Parathyroid adenoma (tissue), 2 donors: ENCODE results near the gene STMND1.
"Not testable (repeated sequence)": the region's sequence is repeated elsewhere in the genome, so short reads cannot be mapped to it uniquely, and the experiment has no call there.

ENCODE experiments used
- H2AFZ ChIP-seq: fragments of 300-600 bp; sonication (generic); one replicate; pipeline ENCODE4 v1.7.0; 2017; ENCODE audit warnings: antibody characterized with exemption, mild to moderate bottlenecking
- H3K27ac ChIP-seq: fragments of 300-600 bp; sonication (generic); one replicate; pipeline ENCODE4 v1.7.0; 2017
- H3K27me3 ChIP-seq: fragments of 300-600 bp; sonication (generic); one replicate; pipeline ENCODE4 v1.7.0; 2017; ENCODE audit warnings: low read length; ENCODE audit not compliant: control insufficient read depth, insufficient read depth
- H3K36me3 ChIP-seq: fragments of 300-600 bp; sonication (generic); one replicate; pipeline ENCODE4 v1.7.0; 2017; ENCODE audit warnings: low read length; ENCODE audit not compliant: control insufficient read depth, insufficient read depth
- H3K4me1 ChIP-seq: fragments of 300-600 bp; sonication (generic); one replicate; pipeline ENCODE4 v1.7.0; 2017; ENCODE audit warnings: control low read depth
- H3K4me2 ChIP-seq: fragments of 300-600 bp; sonication (generic); one replicate; pipeline ENCODE4 v1.7.0; 2017; ENCODE audit warnings: low read length
- H3K4me3 ChIP-seq: fragments of 300-600 bp; sonication (generic); one replicate; pipeline ENCODE4 v1.7.0; 2017; ENCODE audit warnings: low read depth, low read length
- H3K79me2 ChIP-seq: fragments of 300-600 bp; sonication (generic); one replicate; pipeline ENCODE4 v1.7.0; 2017; ENCODE audit warnings: control low read depth
- H3K9ac ChIP-seq: fragments of 300-600 bp; sonication (generic); one replicate; pipeline ENCODE4 v1.7.0; 2017; ENCODE audit warnings: mild to moderate bottlenecking
- H3K9me3 ChIP-seq: fragments of 300-600 bp; sonication (generic); one replicate; pipeline ENCODE4 v1.7.0; 2017; ENCODE audit warnings: low read length; ENCODE audit not compliant: control insufficient read depth
- TF ChIP-seq, protein P1 (sequence below): fragments of 300-600 bp; sonication (generic); IDR thresholded peaks from one replicate; pipeline ENCODE4 v1.7.0; 2017; ENCODE audit warnings: antibody characterized with exemption, mild to moderate bottlenecking
- donor health status: primary hyperparathyroidism.

Gene STMND1

DNA sequence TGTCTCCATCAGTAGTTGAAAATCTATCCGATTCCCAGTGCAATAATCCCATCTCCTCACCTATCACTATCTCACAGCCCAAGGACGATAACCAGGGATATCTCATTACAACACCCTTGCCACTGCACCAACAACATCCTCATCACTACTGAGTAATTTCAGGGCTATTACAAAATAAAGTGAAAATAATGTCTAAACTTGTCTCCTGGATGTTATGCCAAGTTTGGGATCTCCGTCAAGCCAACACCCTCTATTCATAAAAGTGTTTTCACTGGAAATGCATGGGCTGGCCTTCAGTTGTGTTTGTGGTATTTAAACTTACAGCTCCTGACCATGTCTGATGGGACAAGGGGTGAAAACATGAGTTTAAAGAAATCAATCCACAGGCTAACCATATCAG, 42.0 kb upstream of the STMND1 start:
- Histone ChIP-seq H3K4me3 (no peak overlapping the region), H3K4me1 (no peaks in the 10 kb centered on the region), H2AFZ (no peak overlapping the region), H3K9me3 (no peaks in the 10 kb centered on the region), H3K27me3 (no peaks in the 10 kb centered on the region), H3K27ac (no peak overlapping the region), H3K79me2 (no peaks in the 10 kb centered on the region), H3K9ac (no peak overlapping the region), H3K4me2 (no peak overlapping the region), H3K36me3 (no peaks in the 10 kb centered on the region)
- TF ChIP-seq, protein P1, sequence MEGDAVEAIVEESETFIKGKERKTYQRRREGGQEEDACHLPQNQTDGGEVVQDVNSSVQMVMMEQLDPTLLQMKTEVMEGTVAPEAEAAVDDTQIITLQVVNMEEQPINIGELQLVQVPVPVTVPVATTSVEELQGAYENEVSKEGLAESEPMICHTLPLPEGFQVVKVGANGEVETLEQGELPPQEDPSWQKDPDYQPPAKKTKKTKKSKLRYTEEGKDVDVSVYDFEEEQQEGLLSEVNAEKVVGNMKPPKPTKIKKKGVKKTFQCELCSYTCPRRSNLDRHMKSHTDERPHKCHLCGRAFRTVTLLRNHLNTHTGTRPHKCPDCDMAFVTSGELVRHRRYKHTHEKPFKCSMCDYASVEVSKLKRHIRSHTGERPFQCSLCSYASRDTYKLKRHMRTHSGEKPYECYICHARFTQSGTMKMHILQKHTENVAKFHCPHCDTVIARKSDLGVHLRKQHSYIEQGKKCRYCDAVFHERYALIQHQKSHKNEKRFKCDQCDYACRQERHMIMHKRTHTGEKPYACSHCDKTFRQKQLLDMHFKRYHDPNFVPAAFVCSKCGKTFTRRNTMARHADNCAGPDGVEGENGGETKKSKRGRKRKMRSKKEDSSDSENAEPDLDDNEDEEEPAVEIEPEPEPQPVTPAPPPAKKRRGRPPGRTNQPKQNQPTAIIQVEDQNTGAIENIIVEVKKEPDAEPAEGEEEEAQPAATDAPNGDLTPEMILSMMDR, result no peak

DNA sequence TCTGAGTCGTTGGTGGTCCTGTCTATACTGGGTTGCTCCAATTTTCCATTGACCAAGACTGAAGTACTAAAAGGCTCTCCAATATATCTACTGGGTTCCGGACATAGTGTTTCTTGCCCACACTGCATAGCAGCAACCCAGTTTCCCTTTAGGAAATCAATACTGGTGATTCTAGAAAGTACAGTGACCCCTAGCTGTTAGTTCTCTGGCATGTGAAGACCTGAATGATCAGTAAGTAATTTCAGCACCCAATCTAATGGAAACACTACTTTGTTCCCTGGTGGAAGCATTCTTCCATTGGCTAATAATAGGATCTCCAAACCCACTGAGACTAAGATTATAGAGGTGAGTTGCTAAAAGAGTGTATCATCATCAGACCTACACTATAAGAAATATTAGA, 40.8 kb upstream of the STMND1 start:
- no peak overlapping the region for H3K27ac ChIP-seq
- H3K36me3 ChIP-seq, result no peaks in the 10 kb centered on the region
- H3K4me2 ChIP-seq, result no peak overlapping the region
- no peaks in the 10 kb centered on the region for H3K27me3 ChIP-seq
- no peak overlapping the region for H3K9ac ChIP-seq
- no peaks in the 10 kb centered on the region for H3K4me1 ChIP-seq
- H3K9me3 ChIP-seq, result no peaks in the 10 kb centered on the region
- H3K79me2 ChIP-seq, result no peaks in the 10 kb centered on the region
- no peak overlapping the region for H3K4me3 ChIP-seq
- H2AFZ ChIP-seq, result no peak overlapping the region
- TF ChIP-seq, protein P1, result no peak

DNA sequence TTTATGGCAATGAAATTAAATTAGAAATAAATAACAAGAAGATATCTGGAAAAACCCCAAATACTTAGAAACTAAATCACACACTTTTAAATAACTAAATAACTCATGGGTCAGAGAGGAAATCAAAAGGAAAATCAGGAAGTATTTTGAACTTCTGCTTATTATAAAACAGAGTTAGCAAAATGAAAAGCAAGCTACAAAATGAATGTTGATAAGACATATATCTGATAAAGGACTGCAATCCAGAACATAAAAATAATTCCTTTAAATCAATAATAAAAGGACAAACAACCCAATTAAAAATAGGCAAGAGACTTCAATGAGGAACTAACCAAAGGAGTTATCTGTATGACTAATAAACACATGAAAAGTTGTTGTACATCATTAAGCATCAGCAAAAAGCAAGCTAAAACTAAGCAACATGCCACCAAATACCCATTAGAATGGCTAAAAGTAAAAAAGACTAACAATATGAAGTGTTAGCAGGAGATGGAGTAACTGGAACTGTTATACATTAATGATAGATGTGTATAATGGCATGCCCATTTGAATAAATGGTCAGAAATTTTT, 38.9 kb upstream of the STMND1 start:
- no peaks in the 10 kb centered on the region for H3K4me1 ChIP-seq
- H3K27ac ChIP-seq, result no peak overlapping the region
- no peaks in the 10 kb centered on the region for H3K36me3 ChIP-seq
- no peaks in the 10 kb centered on the region for H3K79me2 ChIP-seq
- H3K27me3 ChIP-seq, result no peaks in the 10 kb centered on the region
- H3K4me2 ChIP-seq, result no peak overlapping the region
- H3K4me3 ChIP-seq, result no peak overlapping the region
- no peak overlapping the region for H3K9ac ChIP-seq
- TF ChIP-seq, protein P1, result no peak
- H3K9me3 ChIP-seq, result no peaks in the 10 kb centered on the region
- H2AFZ ChIP-seq, result no peak overlapping the region

DNA sequence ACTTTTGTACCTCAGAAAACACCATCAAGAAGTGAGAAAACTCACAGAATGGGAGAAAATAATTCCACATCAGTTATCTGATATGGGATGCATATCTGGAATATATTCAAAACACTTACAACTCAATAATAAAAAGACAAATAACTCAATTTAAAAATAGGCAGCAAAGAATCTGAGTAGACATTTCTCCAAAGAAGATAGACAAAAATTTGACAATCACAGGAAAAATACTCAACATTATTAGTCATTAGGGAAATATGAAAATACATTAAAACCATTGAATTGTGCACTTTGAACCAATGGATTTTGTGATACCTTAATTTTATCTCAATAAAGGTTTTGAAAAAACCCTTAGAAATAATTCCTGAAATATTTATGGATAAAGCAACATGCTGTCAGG, 36.9 kb upstream of the STMND1 start:
- Histone ChIP-seq H2AFZ (no peak overlapping the region), H3K36me3 (no peaks in the 10 kb centered on the region), H3K4me3 (no peak overlapping the region), H3K27me3 (no peaks in the 10 kb centered on the region), H3K9ac (no peak overlapping the region), H3K4me1 (no peaks in the 10 kb centered on the region), H3K4me2 (no peak overlapping the region), H3K9me3 (no peaks in the 10 kb centered on the region), H3K79me2 (no peaks in the 10 kb centered on the region), H3K27ac (no peak overlapping the region)
- TF ChIP-seq, protein P1, result no peak

DNA sequence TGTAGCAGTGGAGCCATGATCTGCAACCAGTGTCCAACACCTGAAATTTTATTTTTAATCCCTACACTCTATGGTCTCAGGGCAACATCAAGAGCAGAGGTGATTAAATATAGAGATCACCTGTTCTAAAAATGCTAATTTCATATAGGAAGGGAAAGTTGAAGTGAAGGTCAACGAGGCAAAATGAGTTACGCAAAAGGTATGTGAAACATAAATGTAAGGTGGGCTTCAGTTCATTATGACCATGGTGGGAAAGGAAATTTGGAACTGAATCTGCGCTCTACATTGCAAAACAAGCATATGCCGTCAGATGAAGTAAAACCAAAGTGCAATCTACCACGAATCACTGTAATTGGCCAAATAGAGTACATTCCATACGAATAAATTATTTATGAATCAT, 35.2 kb upstream of the STMND1 start:
- Histone ChIP-seq H3K79me2 (no peaks in the 10 kb centered on the region), H3K4me2 (no peak overlapping the region), H3K9ac (no peak overlapping the region), H3K4me3 (no peak overlapping the region), H3K9me3 (no peaks in the 10 kb centered on the region), H3K36me3 (no peaks in the 10 kb centered on the region), H2AFZ (no peak overlapping the region), H3K27ac (no peak overlapping the region), H3K4me1 (no peaks in the 10 kb centered on the region), H3K27me3 (no peaks in the 10 kb centered on the region)
- TF ChIP-seq, protein P1, result no peak

DNA sequence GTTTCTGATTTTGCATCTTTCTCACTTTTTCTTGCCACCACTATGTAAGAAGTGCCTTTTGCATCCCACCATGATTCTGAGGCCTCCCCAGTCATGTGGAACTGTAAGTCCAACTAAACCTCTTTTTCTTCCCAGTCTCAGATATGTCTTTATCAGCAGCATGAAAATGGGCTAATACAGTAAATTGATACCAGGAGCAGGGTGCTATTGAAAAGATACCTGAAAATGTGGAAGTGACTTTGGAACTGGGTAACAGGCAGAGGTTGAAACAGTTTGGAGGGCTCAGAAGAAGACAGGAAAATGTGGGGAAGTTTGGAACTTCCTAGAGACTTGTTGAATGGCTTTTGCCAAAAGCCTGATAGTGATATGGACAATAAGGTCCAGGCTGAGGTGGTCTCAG, 32.9 kb upstream of the STMND1 start:
- not testable (repeated sequence) for H3K9ac ChIP-seq, H3K27me3 ChIP-seq, H3K4me3 ChIP-seq, H3K4me2 ChIP-seq, H2AFZ ChIP-seq, H3K79me2 ChIP-seq, H3K27ac ChIP-seq, H3K9me3 ChIP-seq, H3K4me1 ChIP-seq, H3K36me3 ChIP-seq

DNA sequence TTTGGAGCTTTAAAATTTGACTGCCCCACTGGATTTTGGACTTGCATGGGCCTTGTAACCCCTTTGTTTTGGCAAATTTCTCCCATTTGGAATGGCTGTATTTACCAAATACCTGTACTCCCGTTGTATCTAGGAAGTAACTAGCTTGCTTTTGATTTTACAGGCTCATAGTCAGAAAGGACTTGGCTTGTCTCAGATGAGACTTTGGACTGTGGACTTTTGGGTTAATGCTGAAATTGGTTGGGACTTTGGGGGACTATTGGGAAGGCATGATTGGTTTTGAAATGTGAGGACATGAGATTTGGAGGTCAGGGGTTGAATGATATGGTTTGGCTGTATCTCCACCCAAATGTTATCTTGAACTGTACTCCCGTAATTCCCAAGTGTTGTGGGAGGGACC, 31.4 kb upstream of the STMND1 start:
- not testable (repeated sequence) for H3K9ac ChIP-seq, H3K9me3 ChIP-seq, H3K36me3 ChIP-seq, H3K27me3 ChIP-seq, H3K4me3 ChIP-seq, H3K4me2 ChIP-seq, H3K79me2 ChIP-seq, H3K4me1 ChIP-seq, H2AFZ ChIP-seq, H3K27ac ChIP-seq
